Measurements from ENCODE around the gene PTPRE. TPM values are rescaled to one million over a fixed set of nuclear protein-coding genes. Genes with fewer than 3 reads are reported as not detected.

Gene PTPRE
- total RNA-seq, 1 donor from 2014 or later, result 13.8 TPM

GRCh38 chr10:128081222-128081621 lies 174.3 kb downstream of the PTPRE start:
- Histone ChIP-seq H3K27me3 (ENCODE audit: low read depth) (no peaks in the 10 kb centered on the region), H3K9me3 (replicated peaks) (no peaks in the 10 kb centered on the region), H3K4me3 (no peak overlapping the region), H3K36me3 (peaks cover 74% of the 10 kb centered on the region), H3K4me1 (no peaks in the 10 kb centered on the region), H3K27ac (replicated peaks) (no peak overlapping the region)
- intact Hi-C loops (cut with micrococcal nuclease), result no loop called here
- no peak for TF ChIP-seq CTCF (IDR thresholded peaks at IDR 0.05; ENCODE audit: borderline replicate concordance)
- no peak for DNase-seq

DNA sequence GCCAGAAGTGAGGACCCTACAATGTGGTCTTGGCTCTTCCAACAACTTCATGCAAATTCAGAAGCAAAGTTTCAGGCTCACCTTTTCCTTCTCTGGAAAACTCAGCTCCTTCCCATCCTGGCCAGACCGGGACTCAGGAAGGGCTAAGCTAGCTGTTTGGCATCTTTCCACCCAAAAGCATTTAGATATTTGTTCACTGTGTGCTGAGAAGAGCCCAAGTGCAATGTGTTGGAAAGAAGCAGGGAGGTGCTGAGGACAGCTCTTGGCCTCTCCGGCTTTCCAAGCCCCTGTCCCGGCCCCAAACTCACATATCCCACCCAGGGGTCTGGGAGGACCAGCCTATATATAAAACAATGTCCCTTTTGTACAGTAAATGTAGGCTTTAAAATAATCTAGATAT lies 174.8 kb downstream of the PTPRE start:
- TF ChIP-seq CTCF (IDR thresholded peaks at IDR 0.05; ENCODE audit: borderline replicate concordance), result no peak
- intact Hi-C loops (cut with micrococcal nuclease), result no loop called here
- H3K4me1 ChIP-seq, result no peaks in the 10 kb centered on the region
- H3K36me3 ChIP-seq, result peaks cover 69% of the 10 kb centered on the region
- no peaks in the 10 kb centered on the region for H3K27me3 ChIP-seq (ENCODE audit: low read depth)
- no peak for DNase-seq
- no peak overlapping the region for H3K4me3 ChIP-seq
- no peaks in the 10 kb centered on the region for H3K9me3 ChIP-seq (replicated peaks)
- no peak overlapping the region for H3K27ac ChIP-seq (replicated peaks)

GRCh38 chr10:128083191-128083895 lies 176.4 kb downstream of the PTPRE start:
- TF ChIP-seq CTCF (IDR thresholded peaks at IDR 0.05; ENCODE audit: borderline replicate concordance), result no peak
- H3K9me3 ChIP-seq (replicated peaks), result no peaks in the 10 kb centered on the region
- H3K27me3 ChIP-seq (ENCODE audit: low read depth), result peaks cover 3% of the 10 kb centered on the region
- no peak overlapping the region for H3K4me3 ChIP-seq
- no peaks in the 10 kb centered on the region for H3K4me1 ChIP-seq
- H3K27ac ChIP-seq (replicated peaks), result no peak overlapping the region
- intact Hi-C loops (cut with micrococcal nuclease), result no loop called here
- H3K36me3 ChIP-seq, result peaks cover 53% of the 10 kb centered on the region
- no peak for DNase-seq

- intact Hi-C loops (cut with micrococcal nuclease), result no loop called here
- peaks cover 45% of the 10 kb centered on the region for H3K36me3 ChIP-seq
Observed at GRCh38 chr10:128084364-128084763, 177.5 kb downstream of the PTPRE start.

DNA sequence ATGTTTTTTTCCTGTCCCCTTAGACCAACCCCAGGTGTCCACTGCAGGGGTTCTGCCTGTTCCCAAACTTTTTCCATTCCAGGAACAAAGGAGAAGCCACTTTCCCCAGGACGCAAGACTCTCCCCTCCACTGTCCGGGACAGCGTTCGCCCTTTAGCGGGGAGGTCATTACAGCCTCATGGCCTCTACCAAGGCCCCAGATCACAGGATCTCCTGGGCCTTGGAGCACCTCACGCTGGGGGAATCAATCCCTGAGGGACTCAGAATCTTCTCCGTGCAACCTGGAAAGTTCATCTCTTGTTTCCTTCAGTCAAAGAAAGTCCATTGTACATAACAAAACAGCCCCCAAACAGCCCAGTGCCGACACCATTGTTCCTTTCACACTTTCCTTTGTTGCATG lies 178.1 kb downstream of the PTPRE start:
- H3K27me3 ChIP-seq (ENCODE audit: low read depth), result peaks cover 17% of the 10 kb centered on the region
- peaks cover 38% of the 10 kb centered on the region for H3K36me3 ChIP-seq

More at GRCh38 chr10:128084364-128084763, 177.5 kb downstream of the PTPRE start:
- Histone ChIP-seq H3K4me1 (no peaks in the 10 kb centered on the region), H3K4me3 (no peak overlapping the region), H3K27ac (replicated peaks) (no peak overlapping the region), H3K27me3 (ENCODE audit: low read depth) (peaks cover 13% of the 10 kb centered on the region), H3K9me3 (replicated peaks) (no peaks in the 10 kb centered on the region)
- TF ChIP-seq CTCF (IDR thresholded peaks at IDR 0.05; ENCODE audit: borderline replicate concordance), result no peak
- DNase-seq, result no peak

More for the DNA sequence above, 178.1 kb downstream of the PTPRE start:
- intact Hi-C loops (cut with micrococcal nuclease), result no loop called here
- Histone ChIP-seq H3K9me3 (replicated peaks) (no peaks in the 10 kb centered on the region), H3K27ac (replicated peaks) (no peak overlapping the region), H3K4me1 (no peaks in the 10 kb centered on the region), H3K4me3 (no peak overlapping the region)
- no peak for DNase-seq
- TF ChIP-seq CTCF (IDR thresholded peaks at IDR 0.05; ENCODE audit: borderline replicate concordance), result no peak
